HG02642 (cell line): ENCODE results near the gene ABCA8.

Experiments
- ATAC-seq: cut with Tn5 transposase; IDR thresholded peaks from one replicate; pipeline ENCODE4 v1.9.1; 2021; ENCODE audit warnings: mild to moderate bottlenecking; ENCODE audit not compliant: unreplicated experiment, poor library complexity

The ABCA8 gene

GRCh38 chr17:68878226-68878885 is 76.8 kb downstream of the ABCA8 start:
- no peak for ATAC-seq

- ATAC-seq, result no peak
Observed at GRCh38 chr17:68871447-68871846, 83.7 kb downstream of the ABCA8 start.

GRCh38 chr17:68870976-68871375 is 84.2 kb downstream of the ABCA8 start:
- ATAC-seq, result no peak

GRCh38 chr17:68870161-68870826 is 84.9 kb downstream of the ABCA8 start:
- ATAC-seq, result no peak

- ATAC-seq, result no peak
Observed at GRCh38 chr17:68868708-68869107, 86.5 kb downstream of the ABCA8 start.

- ATAC-seq, result no peak
Observed at GRCh38 chr17:68867759-68868516, 87.3 kb downstream of the ABCA8 start.

- no peak for ATAC-seq
Observed at GRCh38 chr17:68865584-68865983, 89.6 kb downstream of the ABCA8 start.

- ATAC-seq, result no peak
Observed at GRCh38 chr17:68863091-68863652, 92.0 kb downstream of the ABCA8 start.

GRCh38 chr17:68861602-68862001 is 93.6 kb downstream of the ABCA8 start:
- no peak for ATAC-seq

GRCh38 chr17:68860941-68861340 is 94.3 kb downstream of the ABCA8 start:
- no peak for ATAC-seq

GRCh38 chr17:68854452-68854851 is 100.7 kb downstream of the ABCA8 start:
- ATAC-seq, result no peak

GRCh38 chr17:68853439-68853838 is 101.8 kb downstream of the ABCA8 start:
- no peak for ATAC-seq

GRCh38 chr17:68853036-68853435 is 102.2 kb downstream of the ABCA8 start:
- ATAC-seq, result no peak

GRCh38 chr17:68851890-68852289 is 103.3 kb downstream of the ABCA8 start:
- ATAC-seq, result no peak

GRCh38 chr17:68850749-68851510 is 104.3 kb downstream of the ABCA8 start:
- ATAC-seq, result no peak

GRCh38 chr17:68849673-68850610 is 105.2 kb downstream of the ABCA8 start:
- no peak for ATAC-seq

GRCh38 chr17:68847711-68848110 is 107.5 kb downstream of the ABCA8 start:
- no peak for ATAC-seq

GRCh38 chr17:68843522-68843921 is 111.7 kb downstream of the ABCA8 start:
- no peak for ATAC-seq

GRCh38 chr17:68840073-68840472 is 115.1 kb downstream of the ABCA8 start:
- ATAC-seq, result no peak
